ENCODE measurements around the gene ATL1. TPM values are rescaled to one million over a fixed set of nuclear protein-coding genes. Genes with fewer than 3 reads are reported as not detected.
A peak's percentile ranks its signal among the peaks of the same experiment; 100 is the strongest.

The ATL1 gene
- total RNA-seq, 1 donor from 2014 or later = 23.3 TPM

DNA sequence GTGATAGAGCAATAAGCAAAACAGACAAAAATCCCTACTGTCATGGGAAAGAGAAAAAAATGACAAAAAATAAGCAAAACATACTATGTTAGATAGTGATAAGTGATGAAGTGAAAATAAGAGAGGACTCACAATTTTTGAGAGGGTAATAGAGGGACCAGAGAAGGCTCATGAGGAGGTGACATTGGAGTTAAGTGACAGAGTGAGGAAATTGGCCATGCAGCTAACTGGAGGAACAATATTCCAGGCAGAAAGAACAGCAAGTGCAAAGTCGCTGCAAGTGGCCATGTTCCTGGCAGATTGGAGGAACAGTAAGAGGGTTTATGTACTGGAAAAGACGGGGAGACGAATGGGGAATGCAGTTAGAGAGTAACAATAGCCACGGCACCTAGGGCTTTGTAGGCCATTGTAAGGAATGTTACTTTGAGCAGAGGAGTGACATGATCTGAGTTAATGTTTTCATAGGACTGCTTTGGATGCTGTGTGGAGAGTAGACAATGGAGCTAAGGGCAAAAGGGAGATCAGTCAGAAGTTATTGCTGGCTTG is 109.6 kb downstream of the ATL1 start:
- intact Hi-C loops (cut with DNase I) = no loop called here
- ATAC-seq (no peak), DNase-seq (ENCODE audit: low spot score) (no peak)

- intact Hi-C loops (cut with DNase I) = no loop called here
- ATAC-seq (peak; percentile 1), DNase-seq (ENCODE audit: low spot score) (no peak)
Measured at GRCh38 chr14:50670196-50670865, 110.4 kb downstream of the ATL1 start.

- intact Hi-C loops (cut with DNase I) = no loop called here
- ATAC-seq (no peak), DNase-seq (ENCODE audit: low spot score) (no peak)
Measured at GRCh38 chr14:50670866-50671256, 110.9 kb downstream of the ATL1 start.

DNA sequence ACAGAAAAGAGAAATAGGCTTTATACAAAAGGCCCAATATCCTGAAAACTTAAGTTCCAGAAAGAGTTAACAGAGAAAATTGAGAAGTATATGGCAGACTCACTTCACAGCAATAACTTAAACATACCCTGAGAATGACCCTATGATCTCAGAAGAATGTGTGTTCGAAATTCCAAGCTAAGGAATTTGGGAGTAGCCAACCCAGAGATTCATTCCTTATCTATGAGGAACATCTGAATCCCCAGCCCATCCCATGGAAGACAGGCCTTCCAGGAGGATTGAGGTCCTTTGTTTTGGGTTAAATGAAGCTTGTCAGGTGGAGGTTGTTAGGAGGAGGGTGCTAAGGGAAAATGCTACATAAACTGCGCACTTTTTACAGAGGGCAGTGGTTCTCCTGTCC is 115.7 kb downstream of the ATL1 start:
- ATAC-seq = no peak
- no peak for DNase-seq (ENCODE audit: low spot score)
- intact Hi-C loops (cut with DNase I) = no loop called here

- intact Hi-C loops (cut with DNase I) = no loop called here
- DNase-seq (ENCODE audit: low spot score) (no peak), ATAC-seq (peak; percentile 32)
Measured at GRCh38 chr14:50676814-50677516, 117.0 kb downstream of the ATL1 start.

- ATAC-seq (peak; percentile 66), DNase-seq (ENCODE audit: low spot score) (no peak)
- intact Hi-C loops (cut with DNase I) = no loop called here
Measured at GRCh38 chr14:50677527-50678063, 117.7 kb downstream of the ATL1 start.

- no peak for ATAC-seq
- intact Hi-C loops (cut with DNase I) = no loop called here
- no peak for DNase-seq (ENCODE audit: low spot score)
Measured at GRCh38 chr14:50678163-50678562, 118.2 kb downstream of the ATL1 start.

- DNase-seq (ENCODE audit: low spot score) (no peak), ATAC-seq (no peak)
- intact Hi-C loops (cut with DNase I) = no loop called here
Measured at GRCh38 chr14:50679674-50680073, 119.7 kb downstream of the ATL1 start.

Other genes starting within 250 kb of the ATL1 start
- gene L2HGDH, start 247.9 kb upstream of the ATL1 start, total RNA-seq = 4.6 TPM
- 22.2 TPM for gene DMAC2L, start 247.8 kb upstream of the ATL1 start, total RNA-seq
- gene CDKL1, start 163.3 kb upstream of the ATL1 start, total RNA-seq = 15.8 TPM
- 94.6 TPM for gene MAP4K5, start 27.6 kb upstream of the ATL1 start, total RNA-seq
- 61.6 TPM for gene SAV1, start 108.2 kb downstream of the ATL1 start, total RNA-seq